Tibial nerve (tissue), 4 donors: Measurements from ENCODE around the gene IFNA7. TPM values are rescaled to one million over a fixed set of nuclear protein-coding genes. Genes with fewer than 3 reads are reported as not detected.
A peak's percentile ranks its signal among the peaks of the same experiment; 100 is the strongest.
"Not testable (repeated sequence)": the region's sequence is repeated elsewhere in the genome, so short reads cannot be mapped to it uniquely, and the experiment has no call there.

Experiments
- DNase-seq, 2 donors: peaks; one replicate each; pipeline ENCODE4 v3.0.0-alpha.2; 2019; ENCODE audit warnings: low spot score in 2 of 2
- H3K27ac ChIP-seq, 4 donors: fragments of 200-600 bp; sonication (generic) in 3 of 4; one replicate each; pipeline ENCODE4 v1.5.1; 2017 to 2019; ENCODE audit warnings: mild to moderate bottlenecking in 1 of 4
- H3K27me3 ChIP-seq, 2 donors: fragments of 200-600 bp; sonication (generic) in 1 of 2; one replicate each; pipeline versions ENCODE4 v1.5.1 to v1.6.0; 2017 to 2019
- H3K36me3 ChIP-seq, 3 donors: fragments of 200-600 bp; sonication (generic); one replicate each; pipeline ENCODE4 v1.5.1; 2018 to 2019
- H3K4me1 ChIP-seq, 4 donors: fragments of 200-600 bp; sonication (generic) in 3 of 4; one replicate each; pipeline ENCODE4 v1.5.1; 2017 to 2019
- H3K4me3 ChIP-seq, 4 donors: fragments of 200-600 bp; sonication (generic) in 3 of 4; one replicate each; pipeline ENCODE4 v1.5.1; 2017 to 2019; ENCODE audit warnings: mild to moderate bottlenecking in 1 of 4, moderate library complexity in 1 of 4
- H3K9me3 ChIP-seq, 4 donors: fragments of 200-600 bp; sonication (generic) in 3 of 4; one replicate each; pipeline ENCODE4 v1.5.1; 2017 to 2019
- CTCF ChIP-seq, 5 experiments: fragments of 200-600 bp in 3 of 5; fragments of 450-650 bp in 2 of 5; sonication (generic) in 3 of 5; IDR thresholded peaks; one replicate each; pipeline ENCODE4 v1.5.1; 2016 to 2019; ENCODE audit warnings: antibody characterized with exemption in 5 of 5, mild to moderate bottlenecking in 3 of 5, moderate library complexity in 2 of 5
- EP300 ChIP-seq, 2 donors: sonication (generic); formaldehyde crosslinking; IDR thresholded peaks; one replicate each; pipeline ENCODE4 v1.6.1; 2017; ENCODE audit warnings: antibody characterized with exemption in 2 of 2, mild to moderate bottlenecking in 1 of 2
- POLR2A ChIP-seq, 2 donors: fragments of 450-650 bp; IDR thresholded peaks; one replicate each; pipeline ENCODE4 v1.6.1; 2017; ENCODE audit warnings: antibody characterized with exemption in 2 of 2, mild to moderate bottlenecking in 2 of 2, moderate library complexity in 2 of 2
- WGBS, 2 donors: methylation state at CpG; one replicate each; pipeline ENCODE4 v1.1.5; 2018; 5-methylcytosine and 5-hydroxymethylcytosine counted together
- total RNA-seq, 4 donors: library from RNA; depleted of rRNA; stranded (reverse); fragments of >200 nt; gene quantifications; one replicate each; pipeline ENCODE4 v1.1.0, GENCODE V29; 2016

IFNA7 gene
- total RNA-seq, 4 donors from 2014 or later: not detected

- 38 to 41% methylated on average over 6 of the region's 6 CpGs for WGBS, 2 donors
- not testable (repeated sequence) for H3K4me3 ChIP-seq, H3K36me3 ChIP-seq, H3K27me3 ChIP-seq, H3K27ac ChIP-seq, H3K4me1 ChIP-seq, H3K9me3 ChIP-seq
- peak; percentile 27 to 45 (median 42) for TF ChIP-seq CTCF (IDR thresholded peaks at IDR 0.05)
- peak in 1 of 2 donors; percentile 26 for DNase-seq
These were observed 6.9 kb downstream of the IFNA7 start for GRCh38 chr9:21194867-21195776.

GRCh38 chr9:21187487-21187886 is 14.5 kb downstream of the IFNA7 start, which contains the start of gene IFNA4:
Gene IFNA4 (minus strand): TSS chr9:21187587. CDS start chr9:21187531, 56 bp downstream.
- not testable (repeated sequence) for H3K4me1 ChIP-seq, H3K36me3 ChIP-seq, DNase-seq, H3K27me3 ChIP-seq, H3K27ac ChIP-seq, H3K9me3 ChIP-seq, H3K4me3 ChIP-seq
- 92 to 94% methylated on average over 3 of the region's 3 CpGs for WGBS, 2 donors

GRCh38 chr9:21182810-21183736 is 18.9 kb downstream of the IFNA7 start:
- H3K27me3 ChIP-seq, H3K27ac ChIP-seq, H3K4me1 ChIP-seq, H3K9me3 ChIP-seq, H3K4me3 ChIP-seq, H3K36me3 ChIP-seq: not testable (repeated sequence)
- 33 to 43% methylated on average over 4 of the region's 4 CpGs for WGBS, 2 donors
- TF ChIP-seq CTCF (IDR thresholded peaks at IDR 0.05): peak in 2 of 5 experiments; percentile 12 to 18
- DNase-seq: peak in 1 of 2 donors; percentile 18

GRCh38 chr9:21174671-21175070 is 27.3 kb downstream of the IFNA7 start:
- WGBS, 2 donors: 85 to 91% methylated on average over 2 of the region's 2 CpGs
- TF ChIP-seq CTCF (IDR thresholded peaks at IDR 0.05) (no peak), EP300 (IDR thresholded peaks at IDR 0.05) (no peak), POLR2A (IDR thresholded peaks at IDR 0.05) (no peak)

GRCh38 chr9:21172156-21172555 is 29.8 kb downstream of the IFNA7 start:
- no peak overlapping the region for H3K4me3 ChIP-seq
- DNase-seq: no peak
- H3K27me3 ChIP-seq: no peaks in the 10 kb centered on the region
- WGBS, 2 donors: 88 to 90% methylated on average over 3 of the region's 3 CpGs
- TF ChIP-seq CTCF (IDR thresholded peaks at IDR 0.05) (no peak), POLR2A (IDR thresholded peaks at IDR 0.05) (no peak)
- no peaks in the 10 kb centered on the region for H3K36me3 ChIP-seq
- no peak overlapping the region for H3K27ac ChIP-seq
- H3K9me3 ChIP-seq: no peaks in the 10 kb centered on the region
- no peaks in the 10 kb centered on the region for H3K4me1 ChIP-seq

More at GRCh38 chr9:21174671-21175070, 27.3 kb downstream of the IFNA7 start:
- H3K27ac ChIP-seq: no peak overlapping the region
- H3K36me3 ChIP-seq: no peaks in the 10 kb centered on the region
- no peaks in the 10 kb centered on the region for H3K27me3 ChIP-seq
- no peaks in the 10 kb centered on the region for H3K9me3 ChIP-seq
- no peak overlapping the region for H3K4me3 ChIP-seq
- no peak for DNase-seq
- no peaks in the 10 kb centered on the region for H3K4me1 ChIP-seq
